Tibial artery (tissue), 4 donors: ENCODE measurements around the gene SCYL1.

Experiments
- DNase-seq, 2 donors: peaks; one replicate each; pipeline ENCODE4 v3.0.0-alpha.2; 2019
- H3K27ac ChIP-seq, 2 donors: fragments of 200-600 bp; sonication (generic) in 1 of 2; 1 replicate in 1 of 2; 2 replicates in 1 of 2; pipeline ENCODE4 v1.5.1; 2018 to 2019; ENCODE audit warnings: mild to moderate bottlenecking in 1 of 2
- H3K27me3 ChIP-seq, 2 donors: fragments of 200-600 bp; sonication (generic) in 1 of 2; one replicate each; pipeline versions ENCODE4 v1.5.1 to v1.6.0; 2016 to 2019
- H3K36me3 ChIP-seq, 3 donors: fragments of 200-600 bp; sonication (generic) in 2 of 3; one replicate each; pipeline ENCODE4 v1.5.1; 2016 to 2019; ENCODE audit warnings: mild to moderate bottlenecking in 2 of 3
- H3K4me1 ChIP-seq, 4 donors: fragments of 200-600 bp; sonication (generic) in 2 of 4; 1 replicate in 3 of 4; 2 replicates in 1 of 4; pipeline ENCODE4 v1.5.1; 2016 to 2019
- H3K4me3 ChIP-seq, 2 donors: fragments of 200-600 bp; sonication (generic) in 1 of 2; 1 replicate in 1 of 2; 2 replicates in 1 of 2; pipeline ENCODE4 v1.5.1; 2018 to 2019; ENCODE audit warnings: mild to moderate bottlenecking in 2 of 2
- H3K9me3 ChIP-seq, 3 donors: fragments of 200-600 bp; sonication (generic) in 1 of 3; one replicate each; pipeline ENCODE4 v1.5.1; 2016 to 2019
- intact Hi-C: fragments of 100-400 bp; cut with DNase I; formaldehyde crosslinking; loops from one replicate; pipeline ENCODE4 v1.15.0; 2023; ENCODE audit warnings: low total_unique reads
- TF ChIP-seq, protein P1 (sequence below), 2 experiments: fragments of 200-600 bp in 1 of 2; fragments of 450-650 bp in 1 of 2; IDR thresholded peaks; one replicate each; pipeline ENCODE4 v1.5.1; 2017 to 2019; ENCODE audit warnings: antibody characterized with exemption in 2 of 2, mild to moderate bottlenecking in 1 of 2, moderate library complexity in 1 of 2

SCYL1 gene

DNA sequence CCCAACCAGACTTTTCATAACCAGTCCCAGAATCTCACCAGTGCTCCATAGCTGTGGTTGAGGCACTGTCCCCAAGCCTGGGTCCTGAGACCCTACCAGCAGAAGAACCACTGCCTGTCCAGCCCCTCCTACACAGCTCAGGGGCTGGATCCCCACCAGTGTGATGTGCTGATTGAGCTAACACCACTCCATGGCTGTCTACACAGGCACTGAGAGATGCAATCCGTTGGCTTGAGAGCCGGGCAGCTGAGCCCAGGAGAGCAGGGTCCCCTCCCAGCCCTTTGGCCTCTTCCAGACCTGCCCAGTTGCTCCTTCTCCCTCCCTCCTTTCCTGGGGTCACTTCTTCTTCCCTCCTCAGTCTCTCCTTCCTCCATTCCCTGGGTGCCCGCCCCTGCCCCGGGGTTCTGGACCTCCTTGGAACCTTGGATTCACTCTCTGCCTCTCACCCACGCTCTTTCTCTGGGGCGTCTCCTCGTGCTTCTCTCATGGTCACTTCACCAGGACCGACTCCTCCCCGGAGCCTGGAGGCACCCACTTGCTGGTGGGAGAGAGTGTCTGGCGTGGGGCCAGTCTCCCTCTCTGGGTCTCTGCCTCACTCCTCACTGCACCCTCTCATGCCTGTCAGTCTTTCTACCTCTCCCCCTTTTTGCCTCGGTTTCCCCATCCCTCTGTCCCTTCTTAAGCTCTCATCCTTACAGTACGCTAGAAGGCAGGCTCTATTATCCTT, 706 bp upstream of the SCYL1 start:
- peak; percentile 67 to 84 for DNase-seq
- intact Hi-C loops: no loop called here
- H3K4me3 ChIP-seq: peak overlapping the region; percentile 82 to 98

DNA sequence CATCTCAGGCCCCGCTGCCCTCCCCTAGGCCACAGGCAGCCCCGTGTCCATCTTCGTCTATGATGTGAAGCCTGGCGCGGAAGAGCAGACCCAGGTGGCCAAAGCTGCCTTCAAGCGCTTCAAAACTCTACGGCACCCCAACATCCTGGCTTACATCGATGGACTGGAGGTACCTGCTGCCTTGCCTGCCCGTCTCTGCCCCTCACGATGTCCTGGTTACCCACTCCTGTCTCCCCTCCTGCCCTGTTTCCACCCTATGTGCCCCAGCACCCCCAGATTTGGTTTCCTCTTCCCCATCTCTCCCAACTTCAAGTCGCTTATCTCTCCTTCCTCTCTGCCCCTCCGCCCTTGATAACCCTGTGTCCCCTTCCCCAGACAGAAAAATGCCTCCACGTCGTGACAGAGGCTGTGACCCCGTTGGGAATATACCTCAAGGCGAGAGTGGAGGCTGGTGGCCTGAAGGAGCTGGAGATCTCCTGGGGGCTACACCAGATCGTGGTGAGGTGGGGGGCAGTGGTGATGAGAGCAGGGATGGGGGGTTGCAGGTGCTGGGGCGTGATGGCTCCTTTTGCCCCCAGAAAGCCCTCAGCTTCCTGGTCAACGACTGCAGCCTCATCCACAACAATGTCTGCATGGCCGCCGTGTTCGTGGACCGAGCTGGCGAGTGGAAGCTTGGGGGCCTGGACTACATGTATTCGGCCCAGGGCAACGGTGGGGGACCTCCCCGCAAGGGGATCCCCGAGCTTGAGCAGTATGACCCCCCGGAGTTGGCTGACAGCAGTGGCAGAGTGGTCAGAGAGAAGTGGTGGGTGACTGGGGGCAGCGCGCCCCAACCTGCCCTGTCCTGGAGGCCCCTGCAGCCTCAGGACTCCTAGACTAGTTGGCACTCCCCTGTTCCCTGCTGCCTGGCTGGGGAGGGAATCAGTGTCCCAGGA, 930 bp downstream of the SCYL1 start:
- Histone ChIP-seq H3K27me3 (no peaks in the 10 kb centered on the region), H3K9me3 (no peaks in the 10 kb centered on the region), H3K4me1 (peaks cover 4 to 27% (median 21%) of the 10 kb centered on the region in 4 donors), H3K4me3 (peak overlapping the region; percentile 82 to 98), H3K36me3 (peaks cover 13 to 49% (median 24%) of the 10 kb centered on the region in 3 donors), H3K27ac (peak overlapping the region; percentile 90)
- DNase-seq: no peak
- TF ChIP-seq, protein P1, sequence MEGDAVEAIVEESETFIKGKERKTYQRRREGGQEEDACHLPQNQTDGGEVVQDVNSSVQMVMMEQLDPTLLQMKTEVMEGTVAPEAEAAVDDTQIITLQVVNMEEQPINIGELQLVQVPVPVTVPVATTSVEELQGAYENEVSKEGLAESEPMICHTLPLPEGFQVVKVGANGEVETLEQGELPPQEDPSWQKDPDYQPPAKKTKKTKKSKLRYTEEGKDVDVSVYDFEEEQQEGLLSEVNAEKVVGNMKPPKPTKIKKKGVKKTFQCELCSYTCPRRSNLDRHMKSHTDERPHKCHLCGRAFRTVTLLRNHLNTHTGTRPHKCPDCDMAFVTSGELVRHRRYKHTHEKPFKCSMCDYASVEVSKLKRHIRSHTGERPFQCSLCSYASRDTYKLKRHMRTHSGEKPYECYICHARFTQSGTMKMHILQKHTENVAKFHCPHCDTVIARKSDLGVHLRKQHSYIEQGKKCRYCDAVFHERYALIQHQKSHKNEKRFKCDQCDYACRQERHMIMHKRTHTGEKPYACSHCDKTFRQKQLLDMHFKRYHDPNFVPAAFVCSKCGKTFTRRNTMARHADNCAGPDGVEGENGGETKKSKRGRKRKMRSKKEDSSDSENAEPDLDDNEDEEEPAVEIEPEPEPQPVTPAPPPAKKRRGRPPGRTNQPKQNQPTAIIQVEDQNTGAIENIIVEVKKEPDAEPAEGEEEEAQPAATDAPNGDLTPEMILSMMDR (IDR thresholded peaks at IDR 0.05): no peak
- intact Hi-C loops: loop anchor here (5.0 kb wide), 1 partner anchor 86 kb away; the partner anchor contains the start of gene MAP3K11

More for the DNA sequence above, 706 bp upstream of the SCYL1 start:
- Histone ChIP-seq H3K9me3 (no peaks in the 10 kb centered on the region), H3K27me3 (no peaks in the 10 kb centered on the region), H3K27ac (peak overlapping the region; percentile 73 to 90), H3K4me1 (peaks cover 4 to 27% (median 21%) of the 10 kb centered on the region in 4 donors), H3K36me3 (peaks cover 9 to 32% (median 15%) of the 10 kb centered on the region in 3 donors)
- TF ChIP-seq, protein P1 (IDR thresholded peaks at IDR 0.05): no peak

DNA sequence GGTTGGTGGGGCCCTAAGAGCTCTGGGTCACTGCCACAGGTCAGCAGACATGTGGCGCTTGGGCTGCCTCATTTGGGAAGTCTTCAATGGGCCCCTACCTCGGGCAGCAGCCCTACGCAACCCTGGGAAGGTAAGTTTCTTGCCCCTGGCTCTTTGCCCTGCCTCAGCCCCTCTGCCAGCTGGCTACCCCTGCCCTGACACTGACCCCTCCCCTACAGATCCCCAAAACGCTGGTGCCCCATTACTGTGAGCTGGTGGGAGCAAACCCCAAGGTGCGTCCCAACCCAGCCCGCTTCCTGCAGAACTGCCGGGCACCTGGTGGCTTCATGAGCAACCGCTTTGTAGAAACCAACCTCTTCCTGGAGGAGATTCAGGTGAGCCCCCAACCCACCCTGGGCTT, 1.9 kb downstream of the SCYL1 start:
- TF ChIP-seq, protein P1 (IDR thresholded peaks at IDR 0.05): no peak
- Histone ChIP-seq H3K9me3 (no peaks in the 10 kb centered on the region), H3K27me3 (no peaks in the 10 kb centered on the region), H3K4me3 (no peak overlapping the region), H3K27ac (peak overlapping the region; percentile 90), H3K36me3 (peaks cover 22 to 58% (median 33%) of the 10 kb centered on the region in 3 donors), H3K4me1 (peaks cover 4 to 27% (median 21%) of the 10 kb centered on the region in 4 donors)
- no peak for DNase-seq
- intact Hi-C loops: loop anchor here (5.0 kb wide), 1 partner anchor 86 kb away; the partner anchor contains the start of gene MAP3K11

DNA sequence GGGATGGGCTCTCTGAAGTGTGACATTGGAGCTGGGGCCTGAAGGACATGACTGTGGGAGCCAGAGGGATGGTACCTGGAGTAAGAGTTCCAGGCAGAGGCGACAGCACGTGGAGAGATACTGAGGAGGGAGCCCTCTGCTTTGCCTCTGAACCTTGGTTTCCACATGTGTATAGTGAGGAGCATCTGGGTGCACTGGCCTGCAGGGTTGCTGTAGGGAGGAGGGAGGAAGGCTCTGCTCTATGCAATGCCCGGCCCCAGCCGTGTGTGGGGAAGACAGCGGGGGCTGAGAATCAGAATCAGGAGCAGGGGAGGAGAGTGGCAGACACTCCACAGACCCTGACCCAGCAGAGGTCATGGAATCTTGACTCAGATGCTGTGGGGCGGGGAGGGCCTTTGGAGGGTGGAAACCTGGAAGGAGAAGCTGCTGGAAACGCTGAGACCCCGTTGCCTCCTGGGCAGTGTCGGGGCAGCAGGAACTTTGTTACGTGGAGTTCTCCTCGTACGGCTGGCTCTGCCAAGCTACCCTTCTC, 4.0 kb downstream of the SCYL1 start:
- intact Hi-C loops: loop anchor here (5.0 kb wide), 1 partner anchor 83 kb away; the partner anchor contains the start of gene MAP3K11
- H3K9me3 ChIP-seq: no peaks in the 10 kb centered on the region
- no peak for DNase-seq
- no peaks in the 10 kb centered on the region for H3K27me3 ChIP-seq
- peaks cover 42 to 80% (median 54%) of the 10 kb centered on the region in 3 donors for H3K36me3 ChIP-seq
- no peak overlapping the region for H3K4me3 ChIP-seq
- peaks cover 4 to 26% (median 21%) of the 10 kb centered on the region in 4 donors for H3K4me1 ChIP-seq
- TF ChIP-seq, protein P1 (IDR thresholded peaks at IDR 0.05): no peak
- H3K27ac ChIP-seq: no peak overlapping the region

DNA sequence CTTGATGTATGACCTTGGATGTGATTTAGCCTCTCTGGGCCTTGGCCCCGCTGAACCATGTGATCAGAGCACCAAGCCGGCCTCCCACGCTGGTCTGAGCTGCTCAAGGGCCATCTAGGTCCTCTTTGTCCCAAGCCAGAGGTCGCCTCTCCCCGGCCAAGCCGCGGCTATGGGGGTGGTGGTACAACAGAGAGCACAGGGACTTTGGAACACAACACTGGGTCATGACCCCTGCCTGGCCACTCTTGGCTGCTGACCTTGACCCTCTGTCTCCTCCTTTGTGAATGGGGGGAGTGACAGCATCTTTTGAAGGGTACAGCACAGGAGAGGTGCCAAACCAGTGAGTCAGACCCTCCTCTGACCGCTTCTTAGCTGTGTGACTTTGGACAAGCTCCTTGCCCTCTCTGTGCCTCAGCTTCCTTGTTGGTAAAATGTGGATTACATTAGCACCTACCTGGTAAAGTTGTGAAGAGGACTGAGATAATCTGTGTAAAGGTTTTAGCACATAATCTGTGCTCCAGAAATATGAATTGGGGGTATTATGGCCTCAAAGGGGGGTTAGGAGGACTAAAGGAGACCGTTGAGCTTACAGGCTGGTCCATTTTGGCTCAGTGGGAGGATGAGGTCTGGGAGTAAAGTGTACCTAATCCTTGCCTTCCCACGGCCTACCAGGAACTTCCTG, 4.7 kb downstream of the SCYL1 start:
- intact Hi-C loops: loop anchor here (5.0 kb wide), 1 partner anchor 83 kb away; the partner anchor contains the start of gene MAP3K11
- no peak overlapping the region for H3K4me3 ChIP-seq
- no peak for DNase-seq
- peaks cover 42 to 86% (median 55%) of the 10 kb centered on the region in 3 donors for H3K36me3 ChIP-seq
- no peaks in the 10 kb centered on the region for H3K27me3 ChIP-seq
- H3K4me1 ChIP-seq: peaks cover under 1 to 19% (median 15%) of the 10 kb centered on the region in 4 donors
- H3K27ac ChIP-seq: no peak overlapping the region
- H3K9me3 ChIP-seq: no peaks in the 10 kb centered on the region
- TF ChIP-seq, protein P1 (IDR thresholded peaks at IDR 0.05): no peak
